NCI-H774 (cell line): ENCODE measurements around the gene PSPN.

ENCODE experiments used
- DNase-seq: peaks from one replicate; lab custom pipeline; 2025; lab: John Stamatoyannopoulos, UW

The PSPN gene, protein sequence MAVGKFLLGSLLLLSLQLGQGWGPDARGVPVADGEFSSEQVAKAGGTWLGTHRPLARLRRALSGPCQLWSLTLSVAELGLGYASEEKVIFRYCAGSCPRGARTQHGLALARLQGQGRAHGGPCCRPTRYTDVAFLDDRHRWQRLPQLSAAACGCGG

DNA sequence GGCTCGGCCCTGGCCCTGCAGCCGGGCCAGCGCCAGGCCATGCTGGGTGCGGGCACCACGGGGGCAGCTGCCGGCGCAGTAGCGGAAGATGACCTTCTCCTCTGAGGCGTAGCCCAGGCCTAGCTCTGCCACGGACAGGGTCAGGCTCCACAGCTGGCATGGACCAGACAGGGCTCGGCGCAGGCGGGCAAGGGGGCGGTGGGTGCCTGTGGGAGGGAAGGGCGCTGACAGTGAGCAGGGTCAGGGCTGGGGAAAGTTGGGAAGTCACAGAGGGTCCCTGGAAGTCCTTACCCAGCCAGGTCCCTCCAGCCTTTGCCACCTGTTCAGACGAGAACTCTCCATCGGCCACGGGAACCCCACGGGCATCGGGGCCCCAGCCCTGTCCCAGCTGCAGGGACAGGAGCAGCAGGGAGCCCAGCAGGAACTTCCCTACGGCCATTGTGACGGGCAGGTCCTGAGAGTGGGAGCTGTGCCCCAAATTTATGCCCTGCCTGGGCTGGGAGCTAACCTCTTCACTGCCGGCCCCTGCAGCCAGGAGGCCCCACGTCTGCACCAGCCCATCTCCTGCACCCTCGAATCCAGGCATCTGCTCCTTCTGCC lies at the start of gene PSPN:
Gene PSPN, minus strand, starts transcription at position 523 of the 600 bp plus-strand sequence. Its CDS starts 84 bp downstream, at position 439.
- no peak for DNase-seq

- peak; percentile 99 for DNase-seq
Observed at GRCh38 chr19:6424939-6425731, 49.4 kb upstream of the PSPN start.

- DNase-seq = no peak
Observed at GRCh38 chr19:6424195-6424938, 48.6 kb upstream of the PSPN start, which contains the start of gene KHSRP. KHSRP (minus strand) TSS chr19:6424811; CDS start chr19:6424701, 110 bp downstream.

GRCh38 chr19:6423499-6424194 lies 47.9 kb upstream of the PSPN start:
- DNase-seq = no peak

DNA sequence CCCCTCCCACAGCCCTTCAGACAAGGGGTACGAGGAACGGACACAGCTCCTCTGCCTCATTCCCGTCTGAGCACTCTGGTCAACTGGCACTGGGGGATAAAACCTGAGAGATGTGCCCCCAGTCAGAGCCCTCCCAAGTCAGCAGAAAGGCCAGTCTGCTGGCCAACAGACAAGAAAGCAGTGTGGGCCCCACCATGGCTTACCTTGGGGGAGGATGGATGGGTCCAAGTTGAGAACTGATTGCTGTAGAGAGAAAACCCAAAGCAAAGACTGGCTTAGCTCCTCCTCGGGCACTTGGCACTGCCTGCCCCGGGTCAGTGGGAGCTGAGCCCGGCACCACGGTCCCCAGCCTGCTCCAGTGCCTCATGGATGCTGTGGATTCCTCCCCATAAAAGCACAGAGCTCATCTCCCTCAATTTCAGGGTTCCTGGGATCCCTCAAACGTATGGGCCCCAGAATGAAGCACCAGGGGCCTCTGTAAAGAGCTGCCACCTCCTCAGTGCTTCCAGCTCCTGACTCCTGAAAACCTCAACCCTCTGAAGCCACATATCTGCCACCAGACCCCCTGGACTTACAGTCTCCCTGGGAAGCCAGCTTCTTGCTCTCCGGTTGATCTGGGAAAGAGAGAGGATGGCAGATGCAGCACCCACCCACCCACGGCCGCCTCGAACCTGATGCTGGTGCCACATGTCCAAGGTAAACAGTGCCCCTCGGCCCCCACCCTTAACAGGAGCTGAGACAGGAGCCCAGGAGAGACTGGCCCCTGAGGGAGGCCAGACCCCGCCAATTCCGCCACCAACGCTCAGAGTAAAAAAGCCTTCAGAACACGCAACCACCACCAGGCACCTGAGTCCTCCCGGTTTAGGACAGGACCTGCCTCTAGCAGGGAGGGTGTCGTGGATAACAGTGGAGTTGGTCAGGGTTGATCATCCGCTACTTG lies 45.6 kb upstream of the PSPN start:
- DNase-seq = no peak

DNA sequence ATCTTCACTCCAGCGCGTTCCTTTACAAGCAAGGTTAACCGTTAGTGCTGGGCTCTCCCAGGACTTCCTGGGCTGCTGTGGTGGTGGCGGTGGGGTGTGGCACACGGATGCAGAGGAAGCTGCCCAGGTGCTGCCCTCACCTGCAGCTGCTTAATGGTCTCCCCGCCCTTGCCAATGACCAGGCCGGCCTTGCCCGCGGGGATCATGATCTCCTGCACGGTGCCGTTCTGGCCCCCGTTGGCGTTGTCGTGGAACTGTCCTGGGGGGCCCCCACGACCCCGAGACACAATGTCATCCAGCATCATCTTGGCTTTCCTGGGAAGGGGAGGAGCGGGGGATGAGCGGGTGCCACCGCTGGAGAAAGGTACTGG lies 42.8 kb upstream of the PSPN start:
- DNase-seq = no peak

- DNase-seq = no peak
Observed at GRCh38 chr19:6417713-6418561, 42.2 kb upstream of the PSPN start.

GRCh38 chr19:6416658-6417405 lies 41.1 kb upstream of the PSPN start:
- no peak for DNase-seq

- no peak for DNase-seq
Observed at GRCh38 chr19:6415591-6416190, 40.0 kb upstream of the PSPN start.

DNA sequence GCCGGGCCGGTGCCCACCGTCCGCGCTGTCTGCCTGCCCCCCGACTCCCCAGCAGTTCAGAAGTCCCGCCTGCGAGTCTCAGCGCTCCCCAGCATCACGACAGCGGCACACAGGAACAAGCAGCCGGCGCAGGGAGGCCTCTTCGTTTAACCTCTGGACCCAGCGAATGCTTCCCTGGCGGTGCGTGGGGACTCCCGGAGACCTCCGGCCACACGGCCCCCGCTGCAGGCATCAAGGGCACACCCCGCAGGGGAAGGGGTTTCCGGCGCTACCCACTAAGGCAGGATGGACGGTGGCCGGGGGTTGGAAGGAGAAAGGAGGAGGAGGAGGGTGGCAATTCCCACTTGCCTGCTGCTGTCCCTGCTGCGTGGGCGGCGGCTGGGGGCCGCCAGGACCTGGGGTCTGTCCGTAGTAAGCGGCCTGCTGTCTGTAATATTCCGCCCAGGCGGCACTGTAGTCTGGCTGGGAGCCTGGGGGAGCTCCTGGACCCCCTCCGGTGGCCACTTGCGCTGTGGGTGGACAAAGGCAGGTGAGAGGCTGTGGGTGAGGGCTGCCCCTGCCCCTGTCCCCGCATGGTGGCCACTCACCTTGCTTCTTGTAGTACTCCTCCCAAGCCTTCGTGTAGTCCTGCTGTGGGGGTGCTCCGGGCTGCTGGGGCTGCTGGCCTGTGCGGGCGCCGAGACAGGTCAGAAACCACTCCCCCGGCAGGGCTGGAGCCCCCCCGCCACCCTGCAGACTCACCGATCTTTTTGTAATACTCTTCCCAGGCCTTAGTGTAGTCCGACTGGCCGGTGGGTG lies 39.3 kb upstream of the PSPN start:
- no peak for DNase-seq

DNA sequence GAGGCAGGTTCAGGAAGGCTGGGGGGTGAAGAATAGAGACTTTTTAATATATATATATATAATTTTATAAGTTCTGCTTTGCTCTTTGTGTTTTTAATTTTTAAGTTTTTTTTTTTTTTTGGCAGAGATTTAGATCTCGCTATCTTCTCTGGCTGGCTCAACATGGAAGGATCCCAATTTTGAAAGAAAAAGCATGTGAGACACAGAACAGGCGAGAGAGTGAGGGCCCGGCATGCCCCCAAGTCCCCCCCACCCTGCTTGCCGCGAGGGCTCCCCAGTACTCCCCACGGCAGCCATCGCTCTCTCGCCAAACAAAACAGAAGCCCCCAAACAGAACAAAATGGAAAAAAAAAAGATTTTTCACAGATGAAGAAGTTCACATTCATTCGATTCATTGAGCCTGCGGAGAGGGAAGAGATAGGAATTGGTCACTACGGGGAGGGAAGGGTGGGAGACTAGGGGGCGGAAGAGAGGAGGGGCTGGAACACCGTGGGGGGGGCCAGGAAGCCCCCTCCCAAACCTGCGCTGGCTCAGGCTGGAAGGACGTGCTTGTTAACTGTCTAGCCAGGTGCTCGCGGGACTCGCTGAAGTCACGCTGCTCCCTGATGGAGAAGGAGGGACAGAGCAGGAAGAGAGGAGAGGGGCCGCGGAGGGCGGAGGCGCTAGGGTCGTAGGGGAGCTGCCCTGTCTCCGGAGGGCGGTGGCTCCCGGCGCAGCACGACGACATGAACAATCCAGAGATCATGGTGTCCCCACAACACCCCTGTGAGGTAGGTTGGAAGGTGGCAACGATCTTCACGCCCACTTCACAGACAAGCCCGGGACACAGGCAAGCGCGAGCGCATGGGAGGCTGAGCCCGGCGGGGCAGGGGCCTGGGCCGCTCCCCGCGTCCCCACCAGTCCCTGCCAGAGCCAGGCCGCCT lies 38.2 kb upstream of the PSPN start:
- DNase-seq = no peak

DNA sequence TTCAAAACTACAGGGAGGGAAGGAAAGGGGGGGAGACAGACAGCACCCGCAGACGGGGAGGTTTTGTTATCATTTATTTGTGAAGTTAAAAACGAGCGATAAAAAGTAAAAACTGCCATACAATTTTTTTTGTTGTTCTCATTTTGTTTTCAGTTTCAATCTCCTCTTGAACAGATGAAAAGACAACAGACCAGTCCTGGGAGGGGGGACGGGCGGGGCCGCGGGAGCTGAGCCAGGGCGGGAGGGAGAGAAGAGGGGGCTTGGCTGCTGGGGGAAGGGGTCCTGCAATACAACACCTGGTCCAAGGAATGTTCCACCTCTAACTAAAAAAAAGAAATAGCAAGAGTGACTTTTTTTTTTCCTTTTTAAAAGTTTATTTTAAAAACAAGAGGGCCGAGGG lies 37.6 kb upstream of the PSPN start:
- DNase-seq = no peak

DNA sequence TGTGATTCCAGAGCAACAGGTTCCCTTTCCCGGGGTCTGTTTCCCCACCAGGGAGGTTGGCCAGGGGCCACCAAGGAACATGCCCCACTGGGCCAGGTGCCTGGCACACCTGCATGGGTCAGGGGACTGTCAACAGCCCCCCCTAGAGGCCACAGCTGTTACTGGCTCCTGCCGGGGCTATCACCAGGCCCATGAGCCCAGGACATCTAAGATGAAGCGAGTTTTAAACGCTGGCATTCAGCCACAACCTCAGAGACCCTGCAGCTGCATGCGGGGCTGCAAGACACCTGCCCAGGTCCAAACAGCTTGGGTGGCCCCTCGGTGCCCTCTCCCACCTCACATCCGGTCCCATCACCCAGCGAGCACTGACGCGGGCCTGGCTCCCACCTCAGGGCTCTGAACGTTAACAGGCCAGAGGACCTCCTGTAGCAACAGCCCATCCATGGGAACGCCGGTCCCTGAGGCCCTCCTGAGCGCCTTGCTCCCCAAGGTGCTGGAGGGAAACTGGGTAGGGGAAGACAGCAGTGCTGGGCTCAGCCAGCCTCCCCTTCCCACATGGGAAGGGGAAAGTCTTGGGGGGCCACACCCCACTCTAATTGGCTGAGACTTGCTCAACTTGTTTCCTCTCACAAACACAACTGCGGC lies 36.8 kb upstream of the PSPN start:
- peak; percentile 11 for DNase-seq

GRCh38 chr19:6412061-6412446 lies 36.3 kb upstream of the PSPN start:
- no peak for DNase-seq

GRCh38 chr19:6409346-6409745 lies 33.6 kb upstream of the PSPN start:
- DNase-seq = no peak

DNA sequence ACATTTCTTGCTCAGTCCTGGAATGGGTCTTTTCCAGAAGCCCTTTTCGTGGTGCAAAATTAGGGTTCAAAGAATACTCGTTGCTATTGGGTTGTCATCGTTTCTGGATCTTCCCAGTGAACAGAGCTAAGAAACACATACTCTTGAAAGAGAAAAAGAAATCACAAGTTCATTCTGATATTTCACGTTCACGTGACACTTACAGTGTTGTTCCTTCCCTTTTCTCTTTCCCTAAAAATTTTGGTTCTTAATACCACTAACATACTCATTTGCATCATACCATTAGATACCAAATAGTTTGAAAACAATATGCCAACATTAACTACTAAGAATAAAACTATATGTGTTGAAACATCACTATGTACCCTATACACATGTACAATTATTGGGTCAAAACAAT lies 30.7 kb upstream of the PSPN start:
- DNase-seq = no peak
